ENCODE results near the gene TMEM179.

DNA sequence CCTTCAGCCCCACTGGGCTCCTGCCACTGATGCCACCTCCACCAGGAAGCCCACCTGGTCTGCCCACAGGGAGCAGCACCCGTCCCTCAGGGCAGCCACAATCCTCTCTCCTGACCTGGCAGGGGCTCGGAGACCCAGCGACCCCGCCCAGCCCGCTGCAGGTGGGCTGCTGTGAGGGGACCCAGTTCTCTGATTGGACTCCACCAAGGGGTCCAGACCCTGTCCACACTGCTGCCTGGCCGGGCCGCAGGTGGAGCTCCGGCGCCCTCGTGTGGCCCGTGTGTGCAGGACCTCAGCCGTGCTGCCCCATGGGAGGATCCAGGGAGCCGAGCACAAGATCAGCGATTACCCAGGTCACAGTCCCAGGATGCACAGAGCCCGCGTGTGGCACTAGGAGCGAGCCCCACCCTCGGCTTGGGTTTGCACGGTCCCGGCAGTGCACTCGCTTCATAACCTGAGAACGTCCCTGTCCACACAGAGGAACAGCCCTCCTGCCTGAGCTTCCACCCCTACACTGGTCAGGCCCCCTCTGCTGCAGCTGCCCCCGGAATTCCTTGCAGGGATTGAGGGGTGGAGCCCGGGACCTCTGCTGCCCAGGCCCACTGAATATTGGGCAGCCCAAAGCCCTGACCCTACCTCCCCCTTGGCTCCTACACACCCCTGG lies 35.4 kb upstream of the TMEM179 start:
- TF ChIP-seq, protein P1, sequence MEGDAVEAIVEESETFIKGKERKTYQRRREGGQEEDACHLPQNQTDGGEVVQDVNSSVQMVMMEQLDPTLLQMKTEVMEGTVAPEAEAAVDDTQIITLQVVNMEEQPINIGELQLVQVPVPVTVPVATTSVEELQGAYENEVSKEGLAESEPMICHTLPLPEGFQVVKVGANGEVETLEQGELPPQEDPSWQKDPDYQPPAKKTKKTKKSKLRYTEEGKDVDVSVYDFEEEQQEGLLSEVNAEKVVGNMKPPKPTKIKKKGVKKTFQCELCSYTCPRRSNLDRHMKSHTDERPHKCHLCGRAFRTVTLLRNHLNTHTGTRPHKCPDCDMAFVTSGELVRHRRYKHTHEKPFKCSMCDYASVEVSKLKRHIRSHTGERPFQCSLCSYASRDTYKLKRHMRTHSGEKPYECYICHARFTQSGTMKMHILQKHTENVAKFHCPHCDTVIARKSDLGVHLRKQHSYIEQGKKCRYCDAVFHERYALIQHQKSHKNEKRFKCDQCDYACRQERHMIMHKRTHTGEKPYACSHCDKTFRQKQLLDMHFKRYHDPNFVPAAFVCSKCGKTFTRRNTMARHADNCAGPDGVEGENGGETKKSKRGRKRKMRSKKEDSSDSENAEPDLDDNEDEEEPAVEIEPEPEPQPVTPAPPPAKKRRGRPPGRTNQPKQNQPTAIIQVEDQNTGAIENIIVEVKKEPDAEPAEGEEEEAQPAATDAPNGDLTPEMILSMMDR (IDR thresholded peaks at IDR 0.05), result peak; percentile 84 to 88 (median 88)
- no peak for TF ChIP-seq POLR2A (IDR thresholded peaks at IDR 0.05)
